Fibroblast of lung (primary cell): ENCODE results near the gene AIFM3. TPM values are rescaled to one million over a fixed set of nuclear protein-coding genes. Genes with fewer than 3 reads are reported as not detected.

Experiments
- DNase-seq, 2 donors: peaks; one replicate each; pipeline versions ENCODE4 v3.0.0 to v3.0.0-alpha.2; 2010; ENCODE audit warnings: low read depth in 2 of 2
- H2AFZ ChIP-seq: 2 replicates; pipeline ENCODE4 v1.5.1; 2012; ENCODE audit warnings: low read length, control low read depth, inconsistent platforms
- H3K27ac ChIP-seq: 2 replicates; pipeline ENCODE4 v1.5.1; 2011; ENCODE audit warnings: low read length, control low read depth; ENCODE audit not compliant: insufficient read depth
- H3K27me3 ChIP-seq: 2 replicates; pipeline ENCODE4 v1.5.1; 2011; ENCODE audit warnings: mild to moderate bottlenecking, low read length; ENCODE audit not compliant: control insufficient read depth, insufficient read depth
- H3K36me3 ChIP-seq: 2 replicates; pipeline ENCODE4 v1.5.1; 2011; ENCODE audit warnings: low read length; ENCODE audit not compliant: control insufficient read depth, insufficient read depth
- H3K4me1 ChIP-seq: 2 replicates; pipeline ENCODE4 v1.5.1; 2011; ENCODE audit warnings: low read length; ENCODE audit not compliant: control insufficient read depth, insufficient read depth; ENCODE audit errors: extremely low read depth
- H3K4me2 ChIP-seq: 2 replicates; pipeline ENCODE4 v1.5.1; 2011; ENCODE audit warnings: low read length, control low read depth; ENCODE audit not compliant: insufficient read depth; ENCODE audit errors: extremely low read depth
- H3K4me3 ChIP-seq, 4 experiments: fragments of 200-600 bp in 1 of 4; sonication (generic) in 1 of 4; replicated peaks in 1 of 4; 2 replicates each; pipeline ENCODE4 v1.5.1; 2011 to 2016; ENCODE audit warnings: low read length in 4 of 4, low read depth in 3 of 4, mild to moderate bottlenecking in 3 of 4, control low read depth in 2 of 4, inconsistent platforms in 1 of 4, mixed read lengths in 1 of 4; ENCODE audit not compliant: insufficient read depth in 1 of 4; ENCODE audit errors: control extremely low read depth in 1 of 4
- H3K79me2 ChIP-seq: 2 replicates; pipeline ENCODE4 v1.5.1; 2012; ENCODE audit warnings: mild to moderate bottlenecking, low read length, inconsistent platforms; ENCODE audit not compliant: control insufficient read depth, insufficient read depth
- H3K9ac ChIP-seq: 2 replicates; pipeline ENCODE4 v1.5.1; 2011; ENCODE audit warnings: mild to moderate bottlenecking, low read length, control low read depth; ENCODE audit not compliant: insufficient read depth
- H3K9me3 ChIP-seq: 2 replicates; pipeline ENCODE4 v1.5.1; 2012; ENCODE audit warnings: low read depth, low read length; ENCODE audit not compliant: control insufficient read depth, insufficient read depth
- H4K20me1 ChIP-seq: 2 replicates; pipeline ENCODE4 v1.5.1; 2011; ENCODE audit warnings: low read length; ENCODE audit not compliant: control insufficient read depth, insufficient read depth; ENCODE audit errors: extremely low read depth
- CTCF ChIP-seq, 2 donors: IDR thresholded peaks in 1 of 2; conservative IDR thresholded peaks in 1 of 2; 1 replicate in 1 of 2; 2 replicates in 1 of 2; pipeline ENCODE4 v1.5.1; 2011 to 2012; ENCODE audit warnings: low read length in 2 of 2, control low read depth in 1 of 2, inconsistent platforms in 1 of 2, low read depth in 1 of 2, mild to moderate bottlenecking in 1 of 2
- EZH2 ChIP-seq: IDR thresholded peaks from 2 replicates; pipeline ENCODE4 v1.5.1; 2012; ENCODE audit warnings: low read length, control low read depth, mild to moderate bottlenecking; ENCODE audit errors: missing control alignments
- polyA plus RNA-seq, 2 donors: library from polyadenylated mRNA; depleted of rRNA in 1 of 2; stranded (reverse) in 1 of 2; unstranded in 1 of 2; fragments of >200 nt; gene quantifications; 2 replicates each; pipeline ENCODE4 v1.2.1, GENCODE V29; 2011 to 2012; ENCODE audit warnings: missing spikeins in 1 of 2
- total RNA-seq: library from RNA; depleted of rRNA; stranded (reverse); fragments of >200 nt; gene quantifications from 2 replicates; pipeline ENCODE4 v1.2.1, GENCODE V29; 2014

Gene AIFM3
- total and polyA plus RNA-seq, 2 donors (not counting 1 experiment from before 2014, with no cell fraction given): 0.15 to 2.0 TPM

GRCh38 chr22:20979940-20980453 is 12.9 kb downstream of the AIFM3 start:
- Histone ChIP-seq H3K9ac (no peak overlapping the region), H3K79me2 (peaks cover 15% of the 10 kb centered on the region), H4K20me1 (no peaks in the 10 kb centered on the region), H3K4me2 (peak overlapping the region; percentile 73), H3K36me3 (peaks cover 2% of the 10 kb centered on the region), H2AFZ (peak overlapping the region; percentile 69), H3K9me3 (peaks cover 2% of the 10 kb centered on the region), H3K4me1 (peaks cover 11% of the 10 kb centered on the region), H3K4me3 (peak overlapping the region in 3 of 4 experiments; percentile 6 to 47 (median 32)), H3K27ac (no peak overlapping the region), H3K27me3 (no peaks in the 10 kb centered on the region)
- TF ChIP-seq EZH2: no peak
- no peak for TF ChIP-seq CTCF (conservative IDR thresholded peaks at IDR 0.05 in 1 of 2, IDR thresholded peaks at IDR 0.05 in 1 of 2; ENCODE audit: low read depth in 1 of 2, low read length in 2 of 2)
- no peak for DNase-seq

GRCh38 chr22:20980523-20980922 is 13.5 kb downstream of the AIFM3 start:
- Histone ChIP-seq H3K4me3 (no peak overlapping the region), H4K20me1 (no peaks in the 10 kb centered on the region), H3K9me3 (peaks cover 2% of the 10 kb centered on the region), H3K27me3 (no peaks in the 10 kb centered on the region), H3K79me2 (peaks cover 15% of the 10 kb centered on the region), H3K9ac (no peak overlapping the region), H3K36me3 (peaks cover 4% of the 10 kb centered on the region), H3K4me2 (no peak overlapping the region), H2AFZ (no peak overlapping the region), H3K27ac (no peak overlapping the region), H3K4me1 (peaks cover 11% of the 10 kb centered on the region)
- no peak for DNase-seq
- no peak for TF ChIP-seq EZH2
- no peak for TF ChIP-seq CTCF (conservative IDR thresholded peaks at IDR 0.05 in 1 of 2, IDR thresholded peaks at IDR 0.05 in 1 of 2; ENCODE audit: low read depth in 1 of 2, low read length in 2 of 2)

GRCh38 chr22:20980938-20981722 is 14.1 kb downstream of the AIFM3 start:
- Histone ChIP-seq H3K27ac (peak overlapping the region; percentile 87), H3K4me2 (peak overlapping the region; percentile 96), H3K36me3 (peaks cover 4% of the 10 kb centered on the region), H3K4me3 (peak overlapping the region; percentile 82 to 98 (median 90)), H3K4me1 (peaks cover 11% of the 10 kb centered on the region), H3K9me3 (peaks cover 2% of the 10 kb centered on the region), H3K27me3 (no peaks in the 10 kb centered on the region), H2AFZ (peak overlapping the region; percentile 92), H3K79me2 (peaks cover 15% of the 10 kb centered on the region), H3K9ac (peak overlapping the region; percentile 91), H4K20me1 (no peaks in the 10 kb centered on the region)
- no peak for DNase-seq
- TF ChIP-seq EZH2 (no peak), CTCF (conservative IDR thresholded peaks at IDR 0.05 in 1 of 2, IDR thresholded peaks at IDR 0.05 in 1 of 2; ENCODE audit: low read depth in 1 of 2, low read length in 2 of 2) (no peak)
